Ovary (tissue), 3 donors: ENCODE data around the gene POLR2J2.
"Not testable (repeated sequence)": the region's sequence is repeated elsewhere in the genome, so short reads cannot be mapped to it uniquely, and the experiment has no call there.

Source experiments
- POLR2A ChIP-seq: fragments of 450-650 bp; IDR thresholded peaks from one replicate; pipeline ENCODE4 v1.6.1; 2017; ENCODE audit warnings: antibody characterized with exemption, mild to moderate bottlenecking, moderate library complexity
- TF ChIP-seq, protein P1 (sequence below), 3 donors: fragments of 450-650 bp in 2 of 3; fragments of 200-600 bp in 1 of 3; IDR thresholded peaks; one replicate each; pipeline versions ENCODE4 v1.5.1 to v1.8.0; 2016 to 2022; ENCODE audit warnings: antibody characterized with exemption in 3 of 3, mild to moderate bottlenecking in 1 of 3
- donor health status: DM: no; HTN: no; CAD: no.

- TF ChIP-seq, protein P1, sequence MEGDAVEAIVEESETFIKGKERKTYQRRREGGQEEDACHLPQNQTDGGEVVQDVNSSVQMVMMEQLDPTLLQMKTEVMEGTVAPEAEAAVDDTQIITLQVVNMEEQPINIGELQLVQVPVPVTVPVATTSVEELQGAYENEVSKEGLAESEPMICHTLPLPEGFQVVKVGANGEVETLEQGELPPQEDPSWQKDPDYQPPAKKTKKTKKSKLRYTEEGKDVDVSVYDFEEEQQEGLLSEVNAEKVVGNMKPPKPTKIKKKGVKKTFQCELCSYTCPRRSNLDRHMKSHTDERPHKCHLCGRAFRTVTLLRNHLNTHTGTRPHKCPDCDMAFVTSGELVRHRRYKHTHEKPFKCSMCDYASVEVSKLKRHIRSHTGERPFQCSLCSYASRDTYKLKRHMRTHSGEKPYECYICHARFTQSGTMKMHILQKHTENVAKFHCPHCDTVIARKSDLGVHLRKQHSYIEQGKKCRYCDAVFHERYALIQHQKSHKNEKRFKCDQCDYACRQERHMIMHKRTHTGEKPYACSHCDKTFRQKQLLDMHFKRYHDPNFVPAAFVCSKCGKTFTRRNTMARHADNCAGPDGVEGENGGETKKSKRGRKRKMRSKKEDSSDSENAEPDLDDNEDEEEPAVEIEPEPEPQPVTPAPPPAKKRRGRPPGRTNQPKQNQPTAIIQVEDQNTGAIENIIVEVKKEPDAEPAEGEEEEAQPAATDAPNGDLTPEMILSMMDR (IDR thresholded peaks at IDR 0.05), result not testable (repeated sequence)
- TF ChIP-seq POLR2A, result not testable (repeated sequence)
Observed at GRCh38 chr7:102664765-102665164, 6.7 kb downstream of the POLR2J2 start.
